GM20000 (cell line): Measurements from ENCODE around the gene PRELID1.
"Not testable (repeated sequence)": the region's sequence is repeated elsewhere in the genome, so short reads cannot be mapped to it uniquely, and the experiment has no call there.

Experiments used
- DNase-seq: peaks from one replicate; pipeline ENCODE4 v3.0.0; 2012; ENCODE audit warnings: low spot score
- TF ChIP-seq, protein P1 (sequence below): IDR thresholded peaks from 2 replicates; pipeline ENCODE4 v1.5.1; 2012; ENCODE audit warnings: mild to moderate bottlenecking, control low read depth; ENCODE audit errors: extremely low read depth, missing control alignments

Gene PRELID1

DNA sequence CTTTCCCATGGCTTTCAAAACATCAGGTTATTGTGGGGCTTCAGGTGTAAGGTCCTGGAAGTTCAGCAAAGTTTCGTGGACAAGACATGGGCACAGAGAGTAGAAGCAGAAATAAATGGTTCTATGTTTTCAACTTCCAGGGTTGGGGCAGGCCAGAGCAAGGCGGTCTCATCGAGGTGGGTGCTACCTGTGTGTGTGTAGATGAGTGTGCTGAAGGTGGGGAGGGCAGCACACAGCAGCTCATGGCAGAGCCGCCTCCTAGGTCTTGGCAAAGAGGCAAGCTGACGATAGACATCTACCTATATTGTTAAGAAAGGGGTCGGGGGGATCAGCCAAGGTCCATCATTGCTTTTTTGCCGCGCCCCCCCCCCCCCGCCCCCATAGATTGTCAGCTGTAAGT is 3.9 kb upstream of the PRELID1 start:
- TF ChIP-seq, protein P1, sequence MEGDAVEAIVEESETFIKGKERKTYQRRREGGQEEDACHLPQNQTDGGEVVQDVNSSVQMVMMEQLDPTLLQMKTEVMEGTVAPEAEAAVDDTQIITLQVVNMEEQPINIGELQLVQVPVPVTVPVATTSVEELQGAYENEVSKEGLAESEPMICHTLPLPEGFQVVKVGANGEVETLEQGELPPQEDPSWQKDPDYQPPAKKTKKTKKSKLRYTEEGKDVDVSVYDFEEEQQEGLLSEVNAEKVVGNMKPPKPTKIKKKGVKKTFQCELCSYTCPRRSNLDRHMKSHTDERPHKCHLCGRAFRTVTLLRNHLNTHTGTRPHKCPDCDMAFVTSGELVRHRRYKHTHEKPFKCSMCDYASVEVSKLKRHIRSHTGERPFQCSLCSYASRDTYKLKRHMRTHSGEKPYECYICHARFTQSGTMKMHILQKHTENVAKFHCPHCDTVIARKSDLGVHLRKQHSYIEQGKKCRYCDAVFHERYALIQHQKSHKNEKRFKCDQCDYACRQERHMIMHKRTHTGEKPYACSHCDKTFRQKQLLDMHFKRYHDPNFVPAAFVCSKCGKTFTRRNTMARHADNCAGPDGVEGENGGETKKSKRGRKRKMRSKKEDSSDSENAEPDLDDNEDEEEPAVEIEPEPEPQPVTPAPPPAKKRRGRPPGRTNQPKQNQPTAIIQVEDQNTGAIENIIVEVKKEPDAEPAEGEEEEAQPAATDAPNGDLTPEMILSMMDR = no peak

DNA sequence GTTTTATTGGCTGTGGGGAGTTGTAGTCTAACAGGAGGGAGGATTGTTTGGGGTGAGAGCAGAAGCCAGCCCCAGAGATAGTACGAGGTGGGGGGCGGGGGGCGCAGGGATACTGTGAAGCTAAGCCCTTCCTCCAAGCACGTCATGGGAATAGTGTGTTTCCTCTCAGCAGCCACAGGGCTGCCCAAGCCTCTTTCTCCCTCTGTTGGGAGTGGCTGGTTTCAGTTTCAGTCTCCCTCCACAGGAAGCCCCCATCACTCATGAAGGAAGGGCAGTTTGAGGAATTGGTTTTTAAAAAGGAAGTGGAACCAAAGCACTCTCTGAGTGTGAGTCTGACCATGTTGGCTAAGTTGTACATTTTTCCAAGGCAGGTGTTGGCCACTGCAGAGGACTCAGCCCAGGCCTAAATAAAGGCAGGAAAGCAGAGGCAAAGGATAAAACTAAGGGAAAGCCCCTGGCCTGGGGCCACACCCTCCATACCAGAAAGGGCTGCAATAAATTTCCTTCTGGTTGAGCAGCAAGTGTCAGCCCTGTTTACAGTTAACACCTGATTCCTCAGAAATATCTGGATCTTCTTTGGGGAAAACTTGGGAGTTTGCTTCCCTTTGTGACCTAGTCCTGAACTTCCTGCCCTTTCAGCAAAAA is 3.2 kb upstream of the PRELID1 start:
- peak; percentile 60 for DNase-seq
- TF ChIP-seq, protein P1 = no peak

More for the DNA sequence above, 3.9 kb upstream of the PRELID1 start:
- no peak for DNase-seq

DNA sequence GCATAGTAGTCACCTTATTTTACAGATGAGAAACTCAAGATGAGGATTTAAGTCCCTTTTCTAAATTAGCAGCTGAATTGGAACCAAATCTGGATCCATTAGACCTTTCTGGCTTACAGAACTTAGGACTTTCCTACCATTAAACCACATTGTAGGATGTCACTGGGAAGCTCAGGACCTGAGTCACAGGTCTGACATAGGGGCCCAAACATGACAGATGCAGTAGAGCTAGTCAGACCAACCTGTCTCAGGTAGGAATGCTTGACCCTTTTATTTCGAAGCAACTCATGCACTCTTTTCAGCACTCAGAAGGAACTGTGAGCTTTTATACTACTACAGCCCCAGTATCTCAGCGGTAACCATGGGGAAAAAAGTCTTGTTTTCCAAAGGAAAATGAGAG is 2.6 kb upstream of the PRELID1 start:
- DNase-seq = no peak
- TF ChIP-seq, protein P1 = no peak

DNA sequence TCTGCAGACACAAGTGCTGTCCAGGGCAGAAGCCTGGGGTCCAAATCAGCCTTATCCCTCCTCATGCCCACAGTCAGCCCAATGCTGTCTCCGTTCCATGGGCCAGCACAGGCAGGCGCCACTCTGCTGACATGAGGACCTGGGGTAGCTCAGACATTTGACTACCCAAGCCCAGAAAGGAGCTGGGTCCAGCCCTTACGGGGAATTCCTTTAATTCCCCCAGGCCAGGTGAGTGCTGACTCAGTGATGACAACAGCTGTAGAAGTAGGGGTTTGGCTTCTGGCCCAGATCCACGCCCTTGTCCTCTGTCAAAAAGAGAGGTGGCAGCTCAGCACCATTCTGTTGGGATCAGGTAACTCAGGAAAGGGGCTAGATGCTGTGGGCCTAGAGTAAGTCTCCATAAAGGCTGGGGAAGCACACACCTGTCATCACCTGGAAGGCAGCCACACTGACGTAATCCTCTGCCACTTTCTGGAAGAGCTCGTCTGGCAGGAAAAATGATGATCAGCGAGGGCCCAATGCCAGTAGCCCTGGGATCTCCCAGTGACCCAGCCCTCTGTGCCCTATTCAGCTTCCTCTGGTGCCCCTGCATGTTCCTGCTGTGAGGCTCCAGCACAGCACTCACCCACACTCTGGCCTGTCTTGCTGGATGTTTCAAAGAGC is 2.0 kb upstream of the PRELID1 start:
- DNase-seq = no peak
- TF ChIP-seq, protein P1 = no peak

DNA sequence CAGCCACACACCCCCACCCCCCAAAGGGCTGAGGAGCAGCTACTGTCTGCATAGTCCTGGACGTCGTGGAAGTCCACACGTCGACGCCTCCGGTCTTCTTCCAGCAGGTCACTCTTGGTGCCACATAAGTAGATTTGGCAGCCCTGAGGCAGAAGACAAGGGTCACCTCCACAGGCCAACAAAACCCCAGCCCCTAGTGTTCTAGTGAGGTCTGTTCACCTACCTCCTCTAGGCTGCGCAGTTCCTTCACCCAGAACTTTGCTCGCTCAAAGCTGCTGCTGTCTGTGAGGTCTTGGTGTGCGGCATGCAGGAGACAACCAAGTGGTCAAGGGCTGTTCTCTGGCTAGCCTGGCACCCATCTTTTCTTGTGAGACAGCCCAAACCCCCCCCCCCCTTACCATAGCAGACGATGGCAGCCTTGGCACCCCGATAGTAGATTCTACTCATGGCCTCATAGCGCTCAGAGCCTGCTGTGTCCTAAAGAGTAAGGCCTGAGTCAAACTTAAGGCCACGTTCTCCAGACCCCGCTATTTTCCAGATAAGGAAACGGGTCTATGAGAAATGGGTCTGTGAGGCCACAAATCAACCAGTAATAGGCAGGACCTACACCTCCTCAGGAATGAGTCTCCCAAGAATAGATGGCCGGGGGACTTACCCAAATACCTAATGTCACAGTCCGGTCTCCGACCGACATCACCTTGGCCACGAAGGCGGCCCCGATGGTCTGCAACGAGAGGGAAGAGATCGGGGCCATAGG is 1.1 kb upstream of the PRELID1 start:
- TF ChIP-seq, protein P1 = no peak
- DNase-seq = no peak

DNA sequence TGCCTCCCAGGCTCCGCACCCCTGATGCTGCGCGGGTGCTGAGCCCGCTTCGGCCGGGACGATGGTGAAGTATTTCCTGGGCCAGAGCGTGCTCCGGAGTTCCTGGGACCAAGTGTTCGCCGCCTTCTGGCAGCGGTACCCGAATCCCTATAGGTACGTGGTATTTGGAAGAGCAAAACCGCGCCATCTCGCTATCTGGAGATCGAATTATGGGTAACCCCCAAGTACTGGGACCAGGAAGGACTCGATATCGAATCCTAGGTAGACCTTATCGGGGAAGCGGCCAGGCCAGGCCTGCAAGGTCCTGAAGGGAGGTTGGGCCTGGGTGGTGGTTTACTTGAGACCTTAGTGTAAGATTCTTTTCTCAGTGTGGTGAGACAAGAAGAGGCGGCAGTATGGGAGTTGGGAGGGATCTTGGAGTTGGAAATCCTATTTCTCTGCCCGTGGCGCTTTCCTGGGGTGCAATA is 359 bp downstream of the PRELID1 start:
- no peak for DNase-seq
- TF ChIP-seq, protein P1 = no peak

DNA sequence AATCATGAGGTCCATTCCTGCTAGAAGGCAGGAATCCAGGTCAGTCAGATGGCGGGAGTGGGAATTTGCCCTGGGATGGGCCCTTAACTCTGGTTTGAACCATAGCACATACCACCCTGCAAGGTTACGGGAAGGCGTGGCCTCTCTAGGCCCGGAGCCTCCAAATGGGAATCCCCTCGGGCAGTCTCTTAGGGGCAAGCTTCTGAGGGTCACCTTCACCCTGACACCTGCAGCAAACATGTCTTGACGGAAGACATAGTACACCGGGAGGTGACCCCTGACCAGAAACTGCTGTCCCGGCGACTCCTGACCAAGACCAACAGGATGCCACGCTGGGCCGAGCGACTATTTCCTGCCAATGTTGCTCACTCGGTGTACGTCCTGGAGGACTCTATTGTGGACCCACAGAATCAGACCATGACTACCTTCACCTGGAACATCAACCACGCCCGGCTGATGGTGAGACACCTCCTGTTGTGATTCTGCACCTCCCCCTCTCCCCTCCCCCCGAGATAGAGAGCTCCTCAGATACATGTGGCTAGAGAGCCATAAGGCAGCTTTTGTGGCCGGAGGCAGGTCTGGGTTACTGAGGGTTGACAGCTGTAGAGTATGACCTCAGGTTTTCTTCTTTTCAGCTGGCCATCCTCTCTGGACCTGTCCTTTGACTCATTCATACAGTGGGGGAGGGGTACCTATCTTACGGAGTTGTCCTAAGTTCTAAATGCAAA is 957 bp downstream of the PRELID1 start:
- DNase-seq = peak; percentile 56
- TF ChIP-seq, protein P1 = no peak

DNA sequence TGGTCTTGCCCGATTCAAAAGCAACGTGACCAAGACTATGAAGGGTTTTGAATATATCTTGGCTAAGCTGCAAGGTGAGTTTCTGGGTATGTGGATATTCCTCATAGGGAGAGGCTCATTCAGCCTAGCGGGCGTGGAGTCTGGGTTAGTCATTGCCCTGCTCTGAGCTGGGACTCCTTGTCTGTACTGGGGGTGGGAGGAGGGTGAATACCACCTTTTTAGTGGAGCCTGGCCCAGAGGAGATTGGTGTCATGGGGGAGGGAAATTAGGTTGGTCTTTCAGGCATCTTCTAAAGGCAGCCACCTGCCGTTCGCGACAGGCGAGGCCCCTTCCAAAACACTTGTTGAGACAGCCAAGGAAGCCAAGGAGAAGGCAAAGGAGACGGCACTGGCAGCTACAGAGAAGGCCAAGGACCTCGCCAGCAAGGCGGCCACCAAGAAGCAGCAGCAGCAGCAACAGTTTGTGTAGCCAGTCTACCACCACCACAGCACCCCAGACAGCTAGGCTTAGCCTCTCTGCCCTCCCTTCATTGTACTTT is 2.6 kb downstream of the PRELID1 start:
- not testable (repeated sequence) for DNase-seq
